HG02870 (cell line): ENCODE measurements around the gene NCOA7.
A peak's percentile ranks its signal among the peaks of the same experiment; 100 is the strongest.
"Not testable (repeated sequence)": the region's sequence is repeated elsewhere in the genome, so short reads cannot be mapped to it uniquely, and the experiment has no call there.

Experiments used
- ATAC-seq: cut with Tn5 transposase; IDR thresholded peaks from one replicate; pipeline ENCODE4 v1.9.1; 2021; ENCODE audit warnings: mild to moderate bottlenecking, moderate library complexity; ENCODE audit not compliant: unreplicated experiment

The NCOA7 gene

DNA sequence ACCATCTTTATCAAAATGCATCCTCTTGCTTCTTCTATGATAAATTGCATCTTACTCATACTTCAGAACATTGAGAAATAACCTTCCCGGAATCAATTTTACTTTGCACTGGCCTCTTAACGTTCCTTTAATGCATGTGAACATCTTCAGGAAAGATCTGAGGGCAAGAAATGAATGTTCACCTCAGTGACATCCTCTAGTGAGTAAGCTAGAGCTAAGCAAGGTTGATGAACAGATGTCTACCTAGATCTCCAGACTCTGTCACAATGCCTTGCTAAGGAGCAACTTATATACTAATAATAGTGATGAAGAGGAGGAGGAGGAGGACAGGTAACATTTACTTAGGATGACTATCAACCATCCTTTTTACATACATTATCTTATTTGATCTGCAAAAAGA, 149.0 kb downstream of the NCOA7 start:
- no peak for ATAC-seq

DNA sequence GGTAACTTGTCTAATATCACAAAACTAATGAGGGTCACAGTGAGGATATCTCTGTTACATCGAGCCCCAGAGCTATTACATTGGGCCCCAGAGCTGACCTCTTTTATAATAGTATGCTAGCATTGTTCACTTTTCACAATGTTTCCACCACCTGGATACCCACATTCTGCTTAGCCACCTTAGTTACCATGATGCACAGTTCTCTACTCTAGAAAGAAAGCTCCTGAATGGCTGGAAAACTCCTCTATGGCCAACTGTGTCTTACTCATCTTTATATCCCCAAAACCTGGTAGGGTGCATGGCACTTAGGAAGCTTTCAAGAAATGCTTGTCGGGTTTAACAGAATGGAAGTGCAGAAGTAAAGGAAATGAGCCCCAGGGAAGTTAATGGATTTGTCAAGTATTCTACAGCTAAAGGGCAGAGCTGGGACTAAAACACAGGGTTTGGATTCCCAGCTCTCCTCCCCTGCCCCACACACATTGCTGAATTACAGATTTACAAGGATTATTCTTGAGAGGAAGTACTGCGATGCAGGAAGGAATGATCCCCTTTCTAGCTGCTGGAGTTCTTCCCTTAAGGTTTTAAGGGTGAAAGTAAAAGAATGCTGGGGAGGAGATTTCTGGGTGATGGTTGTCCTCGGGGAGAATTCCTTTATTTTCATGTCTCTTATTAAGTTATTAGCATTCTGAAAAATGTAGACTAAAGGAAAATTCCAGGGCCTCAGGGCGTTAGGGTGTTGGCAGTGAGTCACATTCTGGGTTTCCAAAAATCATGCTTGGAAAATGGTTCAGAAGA, 149.7 kb downstream of the NCOA7 start:
- no peak for ATAC-seq

DNA sequence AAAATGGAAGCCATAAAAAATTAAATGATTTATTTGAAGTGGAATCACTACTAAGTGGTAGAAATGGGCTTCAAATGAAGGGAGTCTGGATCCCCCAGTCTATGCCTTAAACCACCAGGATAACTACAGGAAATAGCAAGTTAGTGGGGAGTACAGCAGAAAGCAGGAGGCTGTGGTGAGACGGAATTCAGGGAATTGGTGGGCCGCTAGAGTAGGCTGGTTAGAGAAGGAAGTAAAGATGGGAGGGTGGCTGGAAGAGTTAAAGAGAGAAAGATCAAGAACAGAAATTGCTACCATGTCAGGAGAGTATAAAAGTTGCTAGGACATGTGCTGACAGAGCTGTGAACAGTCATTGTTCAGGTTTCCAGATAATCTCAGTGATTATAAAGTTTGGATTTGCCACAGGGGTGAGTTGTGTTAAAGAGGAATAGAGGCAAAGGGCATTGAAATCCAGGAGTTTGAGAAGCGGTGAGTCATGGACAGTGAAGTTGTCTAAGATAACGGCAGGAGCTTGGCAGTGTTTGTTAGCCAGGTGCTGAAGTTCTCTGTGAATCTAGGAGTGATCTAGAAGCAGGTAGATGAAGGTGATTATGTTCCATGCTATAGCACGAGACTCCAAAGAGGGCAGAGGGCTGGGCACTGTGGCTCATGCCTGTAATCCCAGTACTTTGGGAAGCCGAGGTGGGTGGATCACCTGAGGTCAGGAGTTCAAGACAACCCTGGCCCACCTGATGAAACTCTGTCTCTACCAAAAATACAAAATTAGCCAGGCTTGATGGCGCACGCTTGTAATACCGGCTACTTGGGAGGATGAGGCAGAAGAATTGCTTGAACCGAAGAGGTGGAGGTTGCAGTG, 152.1 kb downstream of the NCOA7 start:
- ATAC-seq: no peak

DNA sequence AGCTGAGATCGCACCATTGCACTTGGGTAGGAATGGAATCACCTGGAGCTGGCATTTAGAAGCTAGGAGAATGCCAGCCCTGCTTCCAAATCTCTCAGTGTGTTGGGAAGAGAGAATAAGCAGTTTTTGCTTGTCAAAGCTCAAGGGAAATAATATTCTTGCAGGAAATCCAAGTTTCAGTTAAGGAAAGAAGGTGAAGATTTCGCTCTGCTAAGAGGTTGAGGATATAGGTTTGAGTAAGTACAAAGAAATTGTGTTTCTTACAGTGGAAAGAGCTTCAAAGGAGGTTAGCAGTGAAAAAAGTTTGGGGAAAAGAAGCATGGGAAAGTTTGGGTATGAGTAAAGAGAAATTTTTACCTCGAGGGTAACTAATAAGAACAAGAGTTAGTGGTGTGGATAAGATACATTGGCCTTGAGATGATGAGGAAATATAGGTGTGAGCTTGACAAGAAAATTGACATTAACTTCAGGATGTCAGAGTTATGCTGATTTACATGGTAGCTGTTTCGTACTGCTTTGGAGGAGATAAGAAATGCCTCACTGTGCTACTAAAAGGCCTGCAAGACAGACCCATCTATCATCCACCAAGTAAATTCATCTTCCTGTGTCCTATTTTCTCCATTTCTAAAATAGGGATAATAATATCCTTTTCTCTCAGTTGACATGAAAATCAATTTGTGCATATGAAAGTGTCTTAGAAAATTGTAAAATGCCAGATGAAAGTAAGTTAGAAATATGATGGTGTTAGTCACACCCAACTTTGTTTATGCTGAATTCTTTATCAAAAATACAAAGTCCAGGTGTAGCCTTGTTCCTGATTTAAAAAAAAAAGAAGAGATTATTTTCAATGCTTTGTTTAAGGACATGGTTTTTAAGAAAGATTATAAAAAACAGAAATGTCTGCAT, 153.0 kb downstream of the NCOA7 start:
- ATAC-seq: no peak

DNA sequence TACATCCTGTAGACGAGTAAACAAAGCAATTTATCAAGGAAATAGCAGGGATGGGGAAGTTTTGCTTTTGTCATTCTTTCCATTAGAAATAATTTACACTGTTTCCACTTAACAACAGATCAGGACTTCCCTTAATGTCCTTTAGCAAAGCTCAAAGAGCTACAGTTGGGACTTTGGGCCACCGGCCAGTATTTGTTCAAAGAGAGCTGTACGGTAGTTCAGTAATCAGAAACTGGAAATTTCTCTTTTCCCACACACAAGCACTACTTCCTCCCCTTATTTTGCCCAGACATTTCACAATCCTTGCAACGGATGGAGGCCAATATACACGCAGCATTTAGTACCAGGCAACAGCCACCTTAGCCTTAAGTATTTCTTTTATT, 153.7 kb downstream of the NCOA7 start:
- ATAC-seq: no peak

DNA sequence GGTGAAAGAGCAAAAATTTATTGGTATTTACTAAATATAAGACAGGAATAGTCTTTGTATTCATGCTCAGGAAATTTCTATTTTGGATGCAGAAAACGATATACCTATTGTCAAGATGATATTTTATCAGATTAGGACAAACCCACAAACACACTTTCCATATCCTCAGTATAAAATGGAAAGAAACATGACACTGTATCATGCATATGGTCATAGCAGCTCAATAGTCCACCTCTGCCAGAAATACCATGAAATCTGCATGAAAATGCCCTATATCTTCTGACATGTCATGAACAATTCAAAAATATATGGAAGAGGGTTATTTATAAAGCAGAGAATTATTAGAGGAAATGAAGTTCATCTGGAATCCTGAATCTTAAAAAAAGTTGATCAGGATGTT, 154.1 kb downstream of the NCOA7 start:
- ATAC-seq: no peak

DNA sequence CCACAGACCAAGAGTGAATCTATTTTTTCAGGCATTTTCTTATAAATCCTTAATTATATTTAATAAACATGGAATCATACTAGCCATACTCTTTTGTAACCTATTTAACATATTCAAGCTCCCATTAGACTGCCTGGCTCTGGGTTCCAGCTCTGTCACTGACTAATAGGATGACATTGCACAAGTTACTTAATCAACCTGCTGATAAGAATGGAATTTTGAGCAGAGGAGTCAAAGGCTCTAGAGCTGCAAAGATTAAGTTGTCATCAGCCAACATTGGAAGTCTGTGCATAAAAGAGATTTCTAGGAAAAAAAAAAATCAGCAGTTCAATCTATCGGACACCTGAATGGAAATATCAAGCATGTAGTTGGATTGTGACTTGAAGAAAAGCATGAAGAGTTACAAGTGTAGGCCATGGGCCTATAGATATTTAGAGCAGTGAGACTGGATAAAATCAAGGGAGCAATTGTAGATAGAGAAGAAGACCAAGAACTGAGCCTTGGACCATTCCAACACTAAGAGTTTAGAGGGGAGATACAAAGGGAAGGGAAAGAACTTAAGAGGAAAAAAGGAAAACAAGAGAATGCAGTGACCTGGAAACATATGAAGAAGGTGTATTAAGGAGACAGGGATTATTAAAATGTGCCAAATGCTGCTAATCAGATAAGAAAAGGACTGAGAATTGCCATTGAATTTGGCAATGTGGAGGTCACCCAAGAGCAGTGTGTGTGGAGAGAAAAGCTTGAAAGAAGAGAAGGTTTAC, 154.8 kb downstream of the NCOA7 start:
- no peak for ATAC-seq

DNA sequence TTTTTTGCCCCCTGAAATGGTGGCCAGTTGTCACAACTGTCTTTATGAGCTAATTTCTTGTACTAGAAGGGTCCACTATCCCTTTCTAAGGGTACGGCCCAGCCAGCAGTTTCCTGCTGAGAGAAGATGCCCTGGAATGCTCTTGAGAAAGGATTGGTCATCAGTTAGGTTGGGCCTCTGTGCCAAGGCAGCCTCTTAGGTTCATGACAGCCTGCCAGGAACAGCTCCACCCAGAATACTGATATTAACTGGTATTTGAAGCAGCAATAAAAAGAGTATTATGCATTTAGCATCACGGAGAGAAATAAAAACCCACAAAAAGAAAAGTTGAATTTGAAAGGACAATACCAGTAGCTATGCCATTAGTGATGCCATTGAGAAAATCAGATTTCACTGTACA, 156.9 kb downstream of the NCOA7 start:
- no peak for ATAC-seq

DNA sequence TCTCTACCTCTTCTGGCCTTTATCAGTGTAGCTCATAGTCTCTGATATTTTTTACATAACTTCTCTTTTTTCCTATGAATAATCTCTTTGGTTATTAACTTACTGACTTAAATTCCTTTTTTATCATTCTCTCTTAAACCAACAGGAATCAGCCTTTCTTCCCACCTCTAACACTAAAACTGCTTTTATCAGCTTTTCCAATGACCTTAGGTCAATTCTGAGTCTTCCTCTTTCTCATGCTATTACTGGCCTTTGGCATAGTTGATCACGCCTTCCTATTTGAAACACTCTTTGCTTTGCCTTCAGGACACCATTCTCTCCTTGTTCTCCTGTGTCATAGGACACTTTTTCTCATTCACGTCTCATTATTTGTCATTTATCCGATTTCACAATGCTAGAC, 157.7 kb downstream of the NCOA7 start:
- no peak for ATAC-seq

DNA sequence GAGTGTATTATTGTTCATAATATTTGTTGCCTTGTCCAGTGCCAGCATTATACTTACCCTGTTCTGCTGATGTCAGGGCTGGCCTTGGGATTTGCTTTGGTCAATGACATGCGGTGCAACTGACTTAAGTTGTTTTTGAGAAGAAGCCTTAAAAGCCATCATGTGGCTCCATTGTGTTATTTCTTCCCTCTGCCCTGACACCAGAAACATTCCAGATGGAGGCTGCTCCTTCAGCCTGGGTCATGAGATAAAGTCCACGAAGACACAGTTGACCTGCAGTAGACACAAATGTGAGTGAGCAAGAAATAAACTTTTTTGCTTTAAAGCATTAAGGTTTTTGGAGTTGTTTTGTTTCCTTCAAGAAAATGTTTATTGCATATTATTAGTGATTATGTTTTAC, 158.3 kb downstream of the NCOA7 start:
- ATAC-seq: no peak

DNA sequence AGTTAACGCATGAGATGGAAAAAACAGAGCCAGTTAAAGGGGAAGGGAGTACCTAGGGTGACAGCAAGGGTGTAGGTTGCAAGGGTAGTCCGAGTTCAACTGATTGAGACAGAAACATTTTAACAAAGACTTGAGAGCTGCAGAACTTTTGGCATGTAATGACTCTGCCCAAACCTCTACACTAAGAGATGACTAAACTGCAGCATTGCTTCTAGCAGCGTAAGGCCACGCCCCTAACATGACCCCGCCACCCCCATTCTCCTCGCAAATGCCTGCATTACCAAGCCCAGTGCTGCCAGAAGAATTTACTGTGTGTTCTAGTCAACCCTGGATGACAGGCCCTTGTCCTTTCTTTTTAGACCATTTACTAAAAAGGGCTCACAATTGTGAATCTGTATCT, 159.5 kb downstream of the NCOA7 start:
- no peak for ATAC-seq

DNA sequence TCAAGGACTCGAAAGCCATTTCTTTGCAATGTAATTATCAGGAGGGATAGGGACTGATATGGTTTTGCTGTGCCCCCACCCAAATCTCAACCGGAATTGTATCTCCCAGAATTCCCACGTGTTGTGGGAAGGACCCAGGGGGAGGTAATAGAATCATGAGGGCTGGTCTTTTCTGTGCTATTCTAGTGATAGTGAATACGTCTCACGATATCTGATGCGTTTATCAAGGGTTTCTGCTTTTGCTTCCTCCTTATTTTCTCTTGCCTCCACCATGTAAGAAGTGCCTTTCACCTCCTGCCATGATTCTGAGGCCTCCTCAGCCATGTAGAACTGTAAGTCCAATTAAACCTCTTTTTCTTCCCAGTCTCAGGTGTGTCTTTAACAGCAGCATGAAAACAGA, 160.0 kb downstream of the NCOA7 start:
- ATAC-seq: not testable (repeated sequence)

DNA sequence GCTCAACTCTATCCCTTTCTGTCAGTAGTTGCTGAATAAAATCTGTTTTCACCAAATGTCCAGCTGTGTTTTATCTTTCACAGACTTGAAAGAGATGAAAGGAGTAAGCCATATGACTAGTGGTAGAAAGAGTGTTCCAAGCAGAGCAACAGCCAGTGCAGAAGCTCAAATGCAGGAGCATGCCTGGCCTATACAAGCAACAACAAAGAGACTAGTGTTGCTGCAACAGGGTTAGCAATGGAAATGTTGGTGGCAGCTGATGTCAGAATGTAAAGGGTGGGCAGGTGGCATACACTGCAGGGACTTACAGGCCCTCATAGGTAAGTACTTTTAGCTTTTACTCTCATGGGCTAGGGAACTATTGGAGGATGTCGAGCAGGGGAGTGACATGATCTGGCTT, 160.6 kb downstream of the NCOA7 start:
- no peak for ATAC-seq

DNA sequence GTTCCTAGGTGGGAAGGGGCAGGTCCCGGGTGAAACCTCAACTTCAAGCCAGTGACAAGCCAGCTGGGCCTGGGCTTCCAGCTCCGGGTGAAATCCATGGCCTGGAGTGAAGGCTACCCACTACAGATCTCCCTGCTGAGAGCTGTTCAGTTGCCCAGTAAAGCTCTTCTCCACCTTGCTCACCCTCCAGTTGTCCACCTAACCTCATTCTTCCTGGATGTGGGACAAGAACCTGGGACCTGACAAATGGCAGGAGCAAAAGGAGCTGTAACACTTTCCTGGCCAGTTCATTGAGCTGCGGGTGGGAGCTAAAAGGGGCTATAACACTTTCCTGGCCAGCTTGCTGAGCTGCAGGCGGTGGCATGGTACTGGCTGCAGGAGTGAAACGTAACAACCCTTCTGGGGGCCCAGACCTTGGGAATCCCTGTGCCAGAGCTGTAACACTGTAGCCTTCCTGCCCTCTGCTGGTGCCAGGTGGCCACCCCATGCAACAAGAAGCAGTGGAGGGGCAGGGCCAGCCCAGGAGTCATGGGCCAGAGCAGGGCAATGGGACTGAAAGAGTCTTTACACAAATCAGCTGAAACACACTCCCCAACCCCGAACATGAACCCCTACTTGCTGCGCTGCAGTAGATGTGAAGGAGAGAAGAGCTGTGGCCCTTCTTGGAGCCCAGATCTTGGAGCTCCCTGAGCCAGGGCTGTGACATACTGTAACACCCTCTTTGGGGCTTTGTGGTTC, 162.2 kb downstream of the NCOA7 start:
- no peak for ATAC-seq

DNA sequence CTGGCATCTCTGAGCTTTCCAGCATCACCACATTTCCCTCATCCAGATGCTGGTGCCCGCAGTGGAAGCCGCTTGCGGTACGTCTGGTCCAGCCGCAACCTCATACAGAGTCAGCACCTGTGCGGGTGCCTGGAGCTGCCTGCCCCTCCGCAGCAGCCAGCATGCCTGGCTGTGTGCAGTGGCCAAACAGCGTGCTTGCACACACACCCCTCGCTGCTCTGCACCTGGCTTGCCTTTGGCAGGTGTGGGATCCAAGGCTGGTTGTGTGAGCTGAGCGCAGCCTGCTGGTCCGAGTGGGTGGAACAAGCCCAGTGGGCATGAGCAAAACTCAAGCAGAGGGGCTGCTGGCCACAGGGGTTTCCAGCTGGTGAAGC, 162.7 kb downstream of the NCOA7 start:
- ATAC-seq: no peak

DNA sequence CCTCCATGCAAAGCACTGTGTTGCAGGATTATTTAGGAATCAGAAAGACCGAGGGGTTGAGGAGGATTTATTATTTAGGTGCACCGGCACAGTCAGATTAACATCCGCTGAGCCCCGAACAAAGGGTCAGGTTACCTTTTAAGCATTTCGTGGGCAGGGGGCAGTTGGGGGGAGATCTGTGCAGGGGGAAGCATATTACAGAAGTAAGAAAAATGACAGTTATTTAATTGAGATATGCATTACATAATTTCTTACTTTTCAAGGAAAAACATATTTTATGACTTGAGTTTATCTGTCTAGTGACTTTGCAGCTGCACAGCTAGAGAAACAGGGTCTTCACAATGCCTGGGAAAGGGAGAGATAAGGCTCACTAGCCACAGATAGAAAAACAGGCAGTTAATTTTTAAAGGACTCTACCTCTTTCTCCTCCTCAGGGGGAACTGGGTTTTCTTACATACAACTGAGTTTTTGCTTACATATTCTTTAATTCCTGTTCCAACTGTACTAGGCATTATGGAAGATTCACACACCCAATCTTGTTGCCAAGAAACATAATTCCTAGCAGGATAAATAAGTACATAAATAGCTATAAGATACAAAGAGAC, 164.1 kb downstream of the NCOA7 start:
- ATAC-seq: no peak

DNA sequence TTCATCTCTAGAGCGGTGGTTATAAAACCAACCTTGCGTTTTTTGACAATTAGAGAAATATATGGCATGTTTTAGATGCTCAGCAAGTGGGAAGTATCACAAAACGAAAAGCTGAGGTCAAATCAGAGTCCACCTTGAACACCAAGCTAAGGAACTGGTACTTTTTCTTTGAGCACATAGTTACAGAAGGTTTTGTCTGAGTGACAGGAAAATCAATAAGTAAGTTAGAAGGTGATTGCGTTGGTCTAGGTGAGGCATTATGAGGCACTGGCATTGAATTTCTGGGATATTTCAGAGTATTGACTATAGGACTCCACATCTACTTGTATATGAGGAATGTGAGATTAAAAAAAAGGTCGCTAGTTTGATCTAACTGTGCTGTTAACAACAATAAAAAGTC, 165.2 kb downstream of the NCOA7 start:
- ATAC-seq: no peak

DNA sequence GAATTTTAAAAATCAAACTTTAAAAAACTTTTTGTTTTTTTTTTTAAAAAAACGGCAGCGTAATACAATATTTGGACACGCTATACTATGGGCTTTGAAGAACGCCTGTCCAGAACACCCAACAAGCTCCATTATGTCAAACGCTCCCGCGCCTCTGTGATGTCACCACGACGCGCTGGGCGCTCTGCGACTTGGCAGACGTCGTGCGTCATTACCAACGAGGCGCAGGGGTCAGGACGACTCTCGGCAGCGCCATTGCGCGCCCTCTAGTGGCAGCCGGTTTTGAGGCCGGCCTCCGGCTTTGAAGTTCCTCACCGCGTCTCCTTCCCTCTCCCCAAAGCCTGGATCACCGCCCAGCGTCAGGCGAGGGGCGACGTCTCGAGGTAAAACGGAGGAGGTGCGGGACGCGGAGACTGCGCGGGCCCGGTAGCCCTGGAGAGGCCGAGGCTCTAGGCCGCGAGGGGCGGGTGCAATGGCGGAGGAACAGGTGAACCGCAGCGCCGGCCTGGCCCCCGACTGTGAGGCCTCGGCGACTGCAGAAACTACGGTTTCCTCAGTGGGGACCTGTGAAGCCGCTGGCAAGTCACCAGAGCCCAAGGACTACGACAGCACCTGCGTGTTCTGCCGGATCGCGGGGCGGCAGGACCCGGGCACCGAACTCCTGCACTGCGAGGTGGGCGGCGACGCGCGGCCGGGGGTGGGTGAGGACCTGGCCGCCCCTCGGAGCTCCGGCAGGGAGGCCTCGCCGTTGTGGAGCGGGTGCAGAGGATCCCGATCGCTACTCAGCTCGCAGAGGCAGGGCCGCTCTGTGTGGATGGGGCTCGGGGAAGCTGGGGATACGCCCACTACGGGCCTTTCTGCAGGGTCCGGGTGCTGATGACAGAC, 166.0 kb downstream of the NCOA7 start, which contains the start of gene HINT3:
Gene HINT3 (plus strand): TSS at position 265 of the 885 bp plus-strand sequence. CDS start 208 bp downstream, at position 473.
- peak; percentile 84 for ATAC-seq

DNA sequence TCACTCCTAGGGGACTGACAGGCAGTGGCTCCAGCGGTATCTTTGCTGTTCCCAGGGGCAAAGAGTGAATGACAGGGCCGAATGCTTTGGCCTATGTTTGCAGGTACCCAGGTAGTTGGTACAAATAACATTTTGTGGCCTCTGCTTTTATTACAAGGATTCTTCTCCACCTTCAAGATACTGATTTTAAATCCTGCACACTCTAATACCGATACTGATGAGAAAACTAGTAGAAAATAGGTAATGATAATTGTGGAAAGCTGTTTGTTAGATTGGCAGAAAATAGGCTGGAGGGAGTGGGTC, 166.6 kb downstream of the NCOA7 start:
- no peak for ATAC-seq
